ENCODE measurements around the gene MRAS.
"Not testable (repeated sequence)": the region's sequence is repeated elsewhere in the genome, so short reads cannot be mapped to it uniquely, and the experiment has no call there.

The MRAS gene

DNA sequence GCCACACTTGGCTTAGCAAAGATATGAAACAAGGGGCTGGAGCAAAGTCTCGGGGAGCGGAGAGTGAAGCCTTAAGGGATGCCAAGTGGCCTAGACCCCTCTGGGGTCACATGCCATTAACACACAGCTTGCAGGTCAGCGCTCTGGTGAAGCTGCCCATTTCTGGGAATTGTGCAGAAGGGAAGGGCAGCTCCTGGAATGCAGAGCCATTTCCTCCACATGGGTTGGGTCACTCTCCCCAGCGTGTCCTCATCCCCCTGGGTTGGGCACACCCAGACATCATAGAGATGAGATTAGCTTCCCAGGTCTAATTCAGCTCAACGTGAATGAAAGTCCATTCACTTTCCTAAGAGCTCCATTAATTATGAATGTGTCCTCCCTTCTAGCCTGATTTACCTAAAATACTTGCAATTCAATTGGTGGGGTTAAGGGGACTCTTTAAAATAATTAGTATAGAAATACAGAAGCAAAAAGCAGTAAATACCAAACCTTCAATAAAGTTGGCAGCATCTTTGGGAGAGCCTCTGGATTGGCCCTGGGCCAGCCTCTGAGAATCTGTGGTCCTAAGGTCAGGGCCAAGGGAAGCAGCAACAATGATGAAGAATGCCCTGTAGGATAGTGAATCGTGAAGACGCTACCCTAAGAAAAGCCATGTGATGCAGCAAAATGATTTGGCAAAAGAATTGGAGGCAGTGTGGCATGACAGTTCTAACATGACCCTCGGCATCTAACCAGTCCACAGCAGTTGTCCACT is 17.8 kb downstream of the MRAS start:
- in situ Hi-C loops (cut with MboI; ENCODE audit: low sequenced_read_pairs), result no loop called here

DNA sequence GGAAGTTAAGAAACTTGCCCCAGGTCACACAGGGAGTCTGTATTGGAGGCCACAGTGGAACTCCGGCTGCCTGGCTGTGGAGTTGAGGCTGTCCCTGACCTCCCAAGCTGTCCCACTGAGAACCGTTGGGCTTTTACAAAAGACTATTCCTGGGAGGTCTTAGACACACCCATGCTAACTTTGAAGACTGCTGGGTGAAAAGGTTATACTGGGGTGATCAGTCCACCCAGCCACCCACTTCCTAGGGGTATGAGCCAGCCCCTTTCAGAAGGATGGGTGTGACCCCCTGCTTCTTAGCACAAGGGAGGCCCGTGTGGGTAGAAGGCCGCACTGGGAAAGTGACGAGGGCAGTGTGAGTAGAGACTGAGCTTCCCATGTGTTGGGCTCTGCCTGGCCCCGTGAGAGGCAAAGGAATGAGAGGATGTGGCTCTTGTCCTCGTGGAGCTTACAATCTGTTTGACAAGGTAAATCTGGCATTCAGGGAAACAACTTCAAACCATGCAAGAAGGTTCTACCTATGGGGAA is 19.0 kb downstream of the MRAS start:
- in situ Hi-C loops (cut with MboI; ENCODE audit: low sequenced_read_pairs), result no loop called here

DNA sequence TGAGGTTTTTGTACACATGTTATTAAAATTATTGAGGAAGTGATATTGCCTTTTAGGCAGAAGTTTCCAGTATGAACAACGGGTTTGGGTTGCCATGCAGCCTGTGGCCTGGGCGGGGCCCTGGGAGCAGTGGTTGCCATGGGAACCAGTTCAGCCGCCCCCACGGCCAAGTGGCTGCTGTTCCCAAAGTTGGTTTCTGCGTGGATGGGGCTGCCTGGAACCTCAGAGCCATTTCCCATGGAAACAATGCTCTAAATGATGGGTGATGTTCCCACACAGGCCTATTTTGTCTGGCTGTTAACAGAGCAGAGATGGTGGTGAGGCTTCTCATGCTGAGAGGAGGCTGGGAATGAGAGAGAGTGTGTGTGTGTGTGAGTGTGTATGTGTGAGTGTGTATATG is 19.5 kb downstream of the MRAS start:
- in situ Hi-C loops (cut with MboI; ENCODE audit: low sequenced_read_pairs), result no loop called here

DNA sequence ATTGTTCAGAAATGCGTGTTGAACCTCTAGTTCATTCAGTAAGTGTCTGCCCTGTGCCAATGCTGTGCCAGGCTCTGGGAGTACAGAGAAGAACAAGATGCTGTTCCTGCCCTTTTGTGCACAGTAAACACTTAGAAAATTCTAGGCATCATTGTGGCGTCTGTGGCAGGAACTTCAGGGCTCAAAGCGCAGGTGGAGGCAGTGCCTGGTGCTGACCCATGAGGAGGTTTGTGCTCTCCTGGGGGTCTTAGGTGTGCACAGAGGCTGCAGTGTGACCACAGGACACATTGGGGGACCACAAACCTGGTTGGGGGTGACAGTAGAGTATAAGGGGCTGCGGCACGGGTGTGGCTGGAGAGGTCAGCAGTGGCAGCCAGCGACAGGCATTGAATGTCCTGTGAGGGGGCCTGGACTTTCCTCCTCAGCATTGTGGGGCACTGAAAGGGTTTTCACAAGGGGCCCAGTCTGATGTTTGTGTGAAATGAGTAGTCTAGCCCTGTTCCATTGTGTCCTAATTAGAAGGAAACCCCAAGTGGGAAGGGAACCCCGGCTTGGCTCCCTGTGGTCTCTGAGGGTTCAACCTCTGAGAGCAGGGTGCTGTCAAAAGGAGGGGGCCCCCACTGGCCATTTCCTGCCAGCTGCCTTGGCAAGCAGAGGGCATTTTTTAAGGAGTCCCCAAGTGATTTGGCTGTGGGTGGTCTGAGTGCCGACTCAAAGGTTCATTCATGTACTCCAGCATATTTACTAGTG is 20.9 kb downstream of the MRAS start:
- in situ Hi-C loops (cut with MboI; ENCODE audit: low sequenced_read_pairs), result no loop called here

DNA sequence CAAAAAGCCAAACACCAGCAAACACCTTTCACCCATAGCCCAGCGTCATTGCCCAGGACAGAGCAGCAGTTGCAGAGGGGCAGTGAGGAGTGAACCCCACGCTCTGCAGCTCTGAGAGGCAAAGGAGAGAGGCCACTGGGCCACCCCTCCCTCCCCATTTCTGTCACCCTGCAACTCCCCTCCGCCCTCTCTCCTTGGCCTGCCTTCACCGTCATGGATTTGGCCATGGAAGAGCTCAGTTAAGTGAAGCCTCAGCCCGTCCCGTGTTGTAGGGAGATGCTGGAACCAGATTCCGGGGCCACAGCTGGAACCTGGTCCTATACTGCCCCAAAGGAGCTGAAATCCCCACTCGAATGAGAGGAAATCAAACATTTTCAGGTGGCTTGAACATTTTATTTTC is 21.9 kb downstream of the MRAS start:
- in situ Hi-C loops (cut with MboI; ENCODE audit: low sequenced_read_pairs), result no loop called here

DNA sequence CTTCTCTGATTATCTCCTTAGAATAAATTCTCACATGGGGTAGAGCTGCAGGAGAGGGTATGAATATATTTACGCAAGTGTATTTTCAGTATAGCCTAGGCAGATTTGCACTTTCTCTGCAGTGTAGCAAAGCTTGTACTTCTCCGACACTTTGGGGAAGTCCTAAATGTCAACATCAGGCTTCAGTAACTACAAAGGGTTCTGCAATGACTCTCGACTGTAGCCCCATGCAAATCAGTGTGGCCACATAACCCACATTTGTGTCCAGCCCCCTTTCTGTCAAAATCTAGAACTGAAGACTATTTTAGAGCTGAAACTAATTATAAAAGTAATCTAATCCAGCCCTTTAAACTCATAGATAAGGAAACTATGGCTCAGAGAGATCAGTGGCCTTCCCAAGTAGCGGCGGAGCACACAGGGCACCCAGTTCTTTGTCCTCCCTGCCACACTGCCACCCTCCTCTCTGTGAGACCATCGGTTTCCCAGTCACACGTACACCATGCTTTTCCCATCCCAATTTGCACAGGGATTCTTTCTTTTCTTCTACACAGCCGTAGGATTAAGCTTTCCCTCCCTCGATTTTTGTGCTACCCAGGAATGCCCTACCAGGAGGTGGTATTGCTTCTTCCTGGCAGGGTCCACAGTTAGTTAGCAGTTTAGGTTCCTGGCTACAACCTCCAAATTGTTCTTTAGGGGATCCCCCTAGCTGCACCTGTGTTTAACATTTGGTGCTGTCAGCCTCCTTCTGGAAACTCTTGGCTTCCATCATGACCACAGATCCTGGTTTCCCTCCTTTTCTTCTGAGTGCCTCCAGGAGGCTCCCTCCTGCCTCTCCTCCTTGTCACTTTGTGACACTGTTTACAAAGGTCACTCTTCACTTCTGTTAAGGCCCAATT is 22.9 kb downstream of the MRAS start:
- in situ Hi-C loops (cut with MboI; ENCODE audit: low sequenced_read_pairs), result no loop called here

DNA sequence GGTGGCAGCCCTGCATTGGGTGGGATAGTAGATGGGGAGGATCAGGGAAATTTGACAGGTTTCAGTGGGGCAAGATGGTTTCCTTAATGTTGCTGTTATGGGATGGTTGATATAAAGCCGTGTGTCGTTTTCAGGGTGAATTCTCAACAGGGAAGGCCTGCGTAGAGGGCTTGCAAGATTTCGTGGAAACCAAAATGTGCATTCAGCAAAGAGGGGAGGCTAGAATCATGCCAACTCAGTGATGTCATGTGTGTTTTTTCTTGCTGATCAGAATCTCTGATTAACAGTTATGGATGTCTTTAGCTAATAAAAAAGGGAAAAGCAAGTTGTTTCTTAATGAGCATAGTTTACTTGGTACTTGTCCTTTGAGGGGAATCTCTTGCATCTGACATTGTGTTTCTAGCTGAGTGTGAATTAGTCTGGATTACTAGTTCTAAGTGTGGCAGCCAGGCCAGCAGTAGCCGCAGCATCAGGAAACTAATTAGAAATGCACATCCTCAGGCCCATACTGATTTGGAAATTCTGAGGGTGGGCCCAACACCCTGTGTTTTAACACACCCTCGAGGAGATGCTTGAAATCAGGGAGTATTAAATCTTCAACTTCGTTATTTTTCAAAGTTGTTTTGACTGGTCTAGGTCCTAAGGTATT is 24.8 kb downstream of the MRAS start:
- in situ Hi-C loops (cut with MboI; ENCODE audit: low sequenced_read_pairs), result no loop called here

DNA sequence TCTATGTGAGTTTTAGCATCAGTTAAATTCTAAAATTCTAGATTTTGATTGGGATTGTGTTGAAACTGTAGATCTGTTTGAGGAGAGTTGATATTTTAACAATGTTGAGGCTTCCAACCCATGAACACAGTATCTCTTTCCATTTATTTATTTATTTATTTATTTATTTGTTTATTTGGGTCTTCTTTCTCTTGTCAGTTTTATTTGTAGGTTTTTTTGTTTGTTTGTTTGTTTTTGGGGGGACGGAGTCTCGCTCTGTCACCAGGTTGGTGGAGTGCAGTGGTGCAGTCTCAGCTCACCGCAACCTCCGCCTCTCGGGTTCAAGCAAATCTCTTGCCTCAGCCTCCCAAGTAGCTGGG is 25.3 kb downstream of the MRAS start:
- in situ Hi-C loops (cut with MboI; ENCODE audit: low sequenced_read_pairs), result no loop called here

DNA sequence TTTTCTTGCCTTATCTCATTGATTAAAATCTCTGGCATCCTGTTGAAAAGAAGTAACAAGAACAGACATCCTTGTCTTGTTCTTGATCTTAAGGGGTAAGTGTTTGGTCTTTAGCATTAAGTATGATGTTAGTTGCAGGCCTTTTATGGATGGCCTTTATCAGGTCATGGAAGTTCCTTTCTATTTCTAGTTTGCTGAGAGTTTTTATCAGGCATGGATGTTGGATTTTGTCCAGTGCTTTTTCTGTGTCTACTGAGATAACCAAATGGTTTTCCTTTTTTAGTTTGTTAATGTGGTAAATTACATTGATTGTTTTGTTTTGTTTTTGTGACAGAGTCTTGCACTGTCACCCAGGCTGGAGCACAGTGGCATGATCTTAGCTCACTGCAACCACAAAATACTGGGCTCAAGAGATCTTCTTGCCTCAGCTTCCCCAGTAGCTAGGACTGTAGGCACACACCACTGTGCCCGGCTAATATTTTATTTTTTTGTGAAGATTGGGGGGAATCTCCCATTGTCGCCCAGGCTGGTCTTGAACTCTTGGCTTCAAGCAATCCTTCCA is 26.3 kb downstream of the MRAS start:
- in situ Hi-C loops (cut with MboI; ENCODE audit: low sequenced_read_pairs), result no loop called here

DNA sequence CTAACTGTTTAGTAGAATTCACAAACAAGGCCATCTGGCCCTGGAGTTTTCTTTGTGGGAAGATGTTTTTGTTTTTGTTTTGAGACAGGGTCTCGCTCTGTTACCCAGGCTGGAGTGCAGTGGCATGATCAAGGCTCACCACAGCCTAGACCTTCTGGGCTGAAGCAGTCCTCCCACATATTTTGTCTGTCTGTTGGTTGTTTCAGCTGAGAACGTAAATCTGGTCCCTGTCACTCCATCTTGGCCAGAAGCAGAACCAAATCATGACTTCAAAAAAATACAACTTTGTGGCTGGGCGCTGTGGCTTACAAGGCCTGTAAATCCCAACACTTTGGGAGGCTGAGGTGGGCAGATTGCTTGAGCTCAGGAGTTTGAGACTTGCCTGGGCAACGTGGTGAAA is 27.1 kb downstream of the MRAS start:
- in situ Hi-C loops (cut with MboI; ENCODE audit: low sequenced_read_pairs), result no loop called here

DNA sequence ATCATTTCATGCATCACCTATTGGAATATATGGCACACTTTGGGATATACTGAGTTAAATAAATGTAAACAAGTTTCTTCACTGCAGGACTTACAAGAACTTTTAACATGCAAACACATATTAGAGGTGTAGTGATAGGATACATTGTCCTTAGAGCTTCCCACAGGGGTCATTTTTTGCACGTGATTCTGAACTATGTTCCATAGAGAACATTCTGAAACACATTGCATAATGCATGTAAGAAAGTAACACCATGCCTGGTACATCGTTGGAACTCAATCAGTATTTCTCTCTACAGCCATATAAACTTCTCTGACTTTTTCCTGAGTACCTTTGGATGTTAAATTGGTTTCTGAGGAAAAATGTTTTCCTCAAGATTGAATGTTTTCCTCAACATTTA is 28.3 kb downstream of the MRAS start:
- in situ Hi-C loops (cut with MboI; ENCODE audit: low sequenced_read_pairs), result no loop called here

DNA sequence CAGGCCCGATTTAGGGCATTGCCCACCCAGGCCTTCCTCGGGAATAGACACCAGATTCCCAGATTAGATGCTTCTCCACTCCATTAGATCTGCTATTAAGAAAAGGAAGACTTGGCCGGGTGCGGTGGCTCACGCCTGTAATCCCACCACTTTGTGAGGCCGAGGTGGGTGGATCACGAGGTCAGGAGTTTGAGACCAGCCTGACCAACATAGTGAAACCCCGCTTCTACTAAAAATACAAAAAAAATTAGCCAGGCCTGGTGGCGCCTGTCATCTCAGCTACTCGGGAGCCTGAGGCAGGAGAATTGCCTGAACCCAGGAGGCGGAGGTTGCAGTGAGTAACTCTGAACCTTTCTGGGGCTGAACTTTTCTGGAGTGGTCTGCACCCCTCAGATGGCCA is 28.8 kb downstream of the MRAS start:
- in situ Hi-C loops (cut with MboI; ENCODE audit: low sequenced_read_pairs), result not testable (repeated sequence)

DNA sequence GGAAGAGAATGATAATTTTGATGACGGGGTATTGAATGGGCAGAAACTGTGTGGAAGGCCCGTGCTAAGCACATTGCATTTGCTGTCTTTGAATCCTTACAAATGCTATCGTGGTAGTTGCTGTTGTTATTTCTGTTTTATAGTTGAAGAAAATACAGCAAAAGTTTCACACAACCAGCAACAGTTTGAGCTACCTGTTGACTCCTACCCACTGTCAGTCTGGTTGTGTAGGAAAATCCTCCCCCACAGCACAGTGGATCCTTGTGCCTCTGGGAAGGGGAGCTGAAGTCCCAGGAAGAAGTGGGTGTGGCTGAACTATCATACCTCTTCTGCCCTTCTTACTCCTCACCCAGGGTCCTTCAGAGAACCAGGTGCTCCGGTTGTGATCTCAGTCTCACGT is 29.4 kb downstream of the MRAS start:
- in situ Hi-C loops (cut with MboI; ENCODE audit: low sequenced_read_pairs), result no loop called here

DNA sequence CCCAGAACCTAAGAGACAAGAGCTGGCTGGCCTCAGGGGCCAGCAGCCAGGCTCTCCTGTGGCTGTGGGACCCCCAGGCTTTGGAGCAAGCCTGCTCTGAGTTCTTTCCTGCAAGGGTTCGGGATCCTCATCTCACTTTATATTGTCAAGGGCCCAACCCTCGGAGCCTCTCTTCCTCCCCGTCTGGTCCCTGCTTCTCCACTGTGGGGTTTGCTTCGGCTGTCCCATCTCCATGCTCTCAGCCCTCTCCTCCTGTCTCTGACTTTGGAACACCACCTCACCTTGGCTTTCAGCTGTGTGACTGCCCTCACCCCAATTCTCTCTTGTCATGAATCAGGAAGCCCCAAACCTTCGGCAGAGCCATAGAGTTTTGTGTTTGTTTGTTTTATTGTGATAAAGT is 30.0 kb downstream of the MRAS start:
- in situ Hi-C loops (cut with MboI; ENCODE audit: low sequenced_read_pairs), result no loop called here

DNA sequence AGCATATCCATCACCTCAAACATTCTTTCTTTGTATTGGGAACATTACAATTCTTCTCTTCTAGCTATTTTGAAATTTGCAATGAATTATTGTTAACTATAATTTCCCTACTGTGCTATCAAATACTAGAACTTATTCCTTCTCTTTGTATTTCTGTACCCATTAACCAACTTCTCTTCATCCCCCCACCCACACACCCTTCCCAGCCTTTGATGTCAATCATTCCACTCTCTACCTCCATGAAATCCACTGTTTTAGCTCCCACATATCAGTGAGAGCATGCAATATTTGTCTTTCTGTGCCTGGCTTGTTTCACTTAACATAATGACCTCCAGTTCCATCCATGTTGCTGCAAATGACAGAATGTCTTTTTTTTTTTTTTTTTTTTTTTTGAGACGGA is 30.6 kb downstream of the MRAS start:
- in situ Hi-C loops (cut with MboI; ENCODE audit: low sequenced_read_pairs), result no loop called here

DNA sequence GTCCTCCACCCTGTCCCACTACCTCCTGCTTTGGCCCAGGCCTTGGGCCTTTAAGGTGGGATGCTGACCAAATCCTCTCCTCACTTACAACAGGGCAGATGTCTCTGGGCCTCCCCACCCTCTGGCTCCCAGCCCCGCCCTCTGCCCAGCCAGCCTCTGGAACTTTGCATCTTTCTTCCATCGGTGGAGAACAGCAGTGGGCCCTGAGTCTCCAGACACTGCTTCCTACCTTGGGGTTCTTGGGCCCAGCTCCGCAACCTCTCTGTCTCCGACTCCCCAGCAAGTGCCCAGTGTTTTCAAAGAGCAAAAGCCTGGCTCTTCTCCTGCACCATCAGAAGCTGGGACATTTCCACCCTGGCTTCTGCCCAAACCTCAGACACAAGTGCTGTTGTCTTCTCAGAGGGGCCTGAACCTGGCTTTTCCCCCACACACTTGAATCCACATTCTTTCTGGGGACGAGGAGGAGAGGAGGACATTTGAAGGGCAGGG is 33.1 kb downstream of the MRAS start:
- in situ Hi-C loops (cut with MboI; ENCODE audit: low sequenced_read_pairs), result no loop called here

DNA sequence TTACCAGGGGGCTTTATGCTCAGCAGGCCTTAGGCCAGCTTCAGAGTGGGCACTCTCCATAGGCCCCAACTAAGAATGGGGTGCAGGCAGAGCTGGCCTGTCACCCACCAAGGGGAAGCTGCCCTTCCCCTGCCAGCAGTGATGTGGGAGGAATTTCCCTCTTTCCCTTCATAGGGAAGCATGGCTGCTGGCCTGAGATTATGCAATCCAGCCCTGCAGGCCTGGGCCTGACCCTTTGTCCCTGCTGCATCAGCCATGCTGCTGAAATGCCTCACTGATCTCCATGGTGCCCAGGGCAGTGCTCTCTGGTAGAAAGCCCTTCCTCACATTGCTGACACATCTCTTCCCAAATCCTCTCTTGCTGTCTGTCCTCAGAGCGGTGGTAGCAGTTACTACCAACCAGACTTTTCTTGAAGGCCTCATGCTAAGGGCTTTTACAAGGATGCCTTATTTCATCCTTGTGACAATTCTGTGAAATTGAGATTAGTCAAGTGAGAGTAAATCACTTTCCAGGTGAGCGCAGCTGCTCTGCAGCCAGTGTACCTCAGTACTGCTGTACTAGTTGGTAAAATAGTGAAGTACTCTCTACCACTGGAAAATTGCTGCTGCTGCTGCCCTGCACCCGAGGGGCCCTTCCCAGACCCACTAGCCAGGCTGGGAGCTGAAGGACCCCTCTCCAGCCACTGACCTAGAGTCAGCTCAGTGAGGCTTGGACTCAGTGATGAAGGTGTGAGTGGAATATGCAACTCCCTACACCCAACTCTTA is 33.8 kb downstream of the MRAS start:
- in situ Hi-C loops (cut with MboI; ENCODE audit: low sequenced_read_pairs), result no loop called here

DNA sequence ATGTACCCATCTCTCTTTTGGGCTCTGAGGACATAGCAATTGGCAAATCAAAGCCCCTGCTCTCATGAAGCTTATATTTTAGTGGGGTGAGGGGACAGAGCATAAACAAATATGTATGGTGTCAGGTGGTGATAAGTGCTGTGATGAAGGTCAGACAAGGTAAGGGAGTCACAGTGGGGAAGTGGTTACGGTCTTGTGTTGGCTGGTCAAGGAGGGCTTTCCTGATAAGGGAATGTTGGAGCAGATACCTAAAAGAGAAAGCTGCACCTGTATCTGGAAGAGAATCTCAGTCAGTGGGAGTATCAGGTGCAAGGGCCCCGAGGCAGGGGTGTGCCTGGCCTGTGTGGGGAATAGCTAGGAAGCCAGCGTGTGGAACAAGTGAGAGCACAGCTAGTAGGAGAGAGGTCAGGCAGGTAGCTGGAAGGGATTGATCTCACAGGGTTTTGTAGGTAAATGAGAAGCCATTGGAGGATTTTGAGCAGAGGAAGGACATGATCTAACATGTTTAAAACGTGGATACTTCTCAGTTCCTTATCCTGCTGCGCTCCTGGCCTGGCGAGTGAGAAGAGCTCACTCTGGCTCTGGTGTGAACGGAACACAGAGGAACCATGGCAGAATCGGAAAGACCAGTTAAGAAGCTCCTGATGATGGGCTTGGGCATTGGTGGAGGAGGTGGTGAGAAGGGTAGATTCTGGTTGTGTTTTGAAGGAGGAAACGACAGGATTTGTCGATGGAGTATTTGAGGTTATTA is 35.5 kb downstream of the MRAS start:
- in situ Hi-C loops (cut with MboI; ENCODE audit: low sequenced_read_pairs), result no loop called here

DNA sequence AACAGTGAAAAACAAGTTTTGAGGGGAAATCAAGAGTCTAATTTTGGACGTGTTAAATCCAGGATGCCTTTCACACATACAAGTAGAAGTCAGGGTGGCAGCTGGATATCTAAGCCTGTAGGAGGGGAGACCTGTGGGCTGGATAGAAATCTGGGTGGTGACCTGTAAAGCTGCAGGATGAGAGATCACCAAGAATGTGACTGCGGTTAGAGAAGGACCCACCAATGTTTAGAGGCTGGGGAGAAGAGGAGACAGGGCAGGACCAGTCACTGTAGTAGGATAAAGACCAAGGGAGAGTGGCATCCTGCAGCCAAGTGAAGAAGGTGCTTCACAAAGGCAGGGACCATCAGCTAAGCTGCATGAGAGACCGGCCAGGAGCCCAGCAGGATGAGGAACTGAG is 36.2 kb downstream of the MRAS start:
- in situ Hi-C loops (cut with MboI; ENCODE audit: low sequenced_read_pairs), result no loop called here
